ENCODE results near the gene UNC5CL.
"Not testable (repeated sequence)": the region's sequence is repeated elsewhere in the genome, so short reads cannot be mapped to it uniquely, and the experiment has no call there.

The UNC5CL gene

GRCh38 chr6:41040940-41041536, 2.0 kb upstream of the UNC5CL start:
- in situ Hi-C loops (cut with MboI; ENCODE audit: low sequenced_read_pairs) = no loop called here

DNA sequence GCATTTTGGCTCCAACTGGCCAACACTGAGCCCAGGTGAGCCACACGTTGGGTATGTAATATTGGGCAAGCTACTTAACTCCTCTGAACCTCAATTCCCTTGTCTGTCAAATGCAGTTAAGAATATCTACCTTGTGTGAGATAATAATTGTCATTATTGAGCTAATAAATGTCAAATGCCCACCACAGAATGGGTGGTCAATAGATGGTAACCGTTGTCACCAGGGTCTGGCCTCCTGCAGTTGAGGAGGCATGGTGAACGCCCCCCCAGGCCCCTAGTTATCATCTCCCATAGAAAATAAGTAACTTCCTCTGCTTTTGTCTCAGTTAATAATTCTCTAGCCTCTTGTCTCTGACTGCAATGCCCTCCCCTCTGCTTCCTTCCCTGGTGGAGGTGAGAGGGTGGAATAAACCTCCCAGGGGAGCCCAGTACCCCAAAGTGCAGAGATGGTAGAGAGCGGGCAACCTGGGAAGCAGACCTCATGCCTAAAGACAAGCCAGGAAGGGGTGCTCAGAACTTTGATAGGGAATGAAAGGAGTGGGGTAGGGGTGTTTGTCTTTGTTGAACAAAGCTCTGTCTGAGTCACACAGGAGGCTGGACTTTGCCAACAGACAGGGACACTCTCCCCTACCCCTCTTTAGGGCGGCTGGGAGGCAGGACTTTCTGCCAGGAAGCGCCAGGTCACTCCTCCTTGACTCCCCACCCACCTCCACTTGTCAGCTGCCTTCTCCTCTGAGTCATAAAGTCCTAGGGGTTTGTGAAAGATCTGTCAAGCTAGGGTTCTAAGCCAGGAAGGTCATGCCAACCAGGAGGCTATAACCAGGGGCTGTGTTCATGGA, 1.3 kb upstream of the UNC5CL start:
- in situ Hi-C loops (cut with MboI; ENCODE audit: low sequenced_read_pairs) = no loop called here

DNA sequence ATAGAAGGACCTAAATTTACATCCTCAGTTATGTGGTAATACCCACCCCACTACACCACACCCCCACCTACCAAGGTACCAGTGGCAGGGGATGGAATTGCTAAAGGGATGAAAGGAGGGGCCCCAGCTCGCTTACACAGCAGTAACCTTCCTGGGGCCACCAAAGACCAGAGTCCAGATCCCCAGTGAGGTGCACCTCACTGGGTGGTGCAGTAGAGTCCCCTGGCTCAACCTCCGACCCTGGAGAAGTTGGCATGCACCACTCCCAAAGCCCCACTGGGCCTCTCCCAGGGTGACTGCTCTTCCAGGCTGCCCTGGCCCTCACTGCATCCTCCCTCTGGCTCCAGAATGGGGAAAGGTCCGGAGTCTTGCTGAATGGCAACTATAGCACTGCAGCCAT, 816 bp downstream of the UNC5CL start:
- in situ Hi-C loops (cut with MboI; ENCODE audit: low sequenced_read_pairs) = no loop called here

GRCh38 chr6:41037107-41037900, 1.7 kb downstream of the UNC5CL start:
- in situ Hi-C loops (cut with MboI; ENCODE audit: low sequenced_read_pairs) = no loop called here

GRCh38 chr6:41036601-41037000, 2.4 kb downstream of the UNC5CL start:
- in situ Hi-C loops (cut with MboI; ENCODE audit: low sequenced_read_pairs) = no loop called here

- in situ Hi-C loops (cut with MboI; ENCODE audit: low sequenced_read_pairs) = no loop called here
Measured at GRCh38 chr6:41036186-41036585, 2.8 kb downstream of the UNC5CL start.

- in situ Hi-C loops (cut with MboI; ENCODE audit: low sequenced_read_pairs) = no loop called here
Measured at GRCh38 chr6:41033776-41034175, 5.2 kb downstream of the UNC5CL start.

DNA sequence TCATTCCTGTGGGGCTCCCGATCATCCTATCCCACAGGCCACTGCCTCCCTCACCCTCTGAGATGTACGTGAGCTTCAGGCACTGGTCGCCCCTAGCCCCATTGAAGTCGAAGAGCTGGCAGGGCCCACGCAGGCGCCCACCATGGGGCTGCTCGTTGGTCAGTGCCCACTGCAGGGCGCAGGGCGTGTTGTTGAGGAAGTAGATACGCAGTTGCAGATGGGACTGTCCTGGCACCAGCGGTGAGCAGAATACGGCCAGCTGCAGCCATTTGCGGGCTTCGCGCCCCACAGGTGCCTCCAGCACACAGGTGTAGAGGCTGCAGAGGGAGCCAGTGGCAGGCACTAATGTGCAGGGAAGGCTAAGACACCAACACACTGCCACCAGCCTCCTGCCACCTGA, 6.2 kb downstream of the UNC5CL start:
- in situ Hi-C loops (cut with MboI; ENCODE audit: low sequenced_read_pairs) = no loop called here

- in situ Hi-C loops (cut with MboI; ENCODE audit: low sequenced_read_pairs) = no loop called here
Measured at GRCh38 chr6:41028561-41029412, 10.2 kb downstream of the UNC5CL start.

DNA sequence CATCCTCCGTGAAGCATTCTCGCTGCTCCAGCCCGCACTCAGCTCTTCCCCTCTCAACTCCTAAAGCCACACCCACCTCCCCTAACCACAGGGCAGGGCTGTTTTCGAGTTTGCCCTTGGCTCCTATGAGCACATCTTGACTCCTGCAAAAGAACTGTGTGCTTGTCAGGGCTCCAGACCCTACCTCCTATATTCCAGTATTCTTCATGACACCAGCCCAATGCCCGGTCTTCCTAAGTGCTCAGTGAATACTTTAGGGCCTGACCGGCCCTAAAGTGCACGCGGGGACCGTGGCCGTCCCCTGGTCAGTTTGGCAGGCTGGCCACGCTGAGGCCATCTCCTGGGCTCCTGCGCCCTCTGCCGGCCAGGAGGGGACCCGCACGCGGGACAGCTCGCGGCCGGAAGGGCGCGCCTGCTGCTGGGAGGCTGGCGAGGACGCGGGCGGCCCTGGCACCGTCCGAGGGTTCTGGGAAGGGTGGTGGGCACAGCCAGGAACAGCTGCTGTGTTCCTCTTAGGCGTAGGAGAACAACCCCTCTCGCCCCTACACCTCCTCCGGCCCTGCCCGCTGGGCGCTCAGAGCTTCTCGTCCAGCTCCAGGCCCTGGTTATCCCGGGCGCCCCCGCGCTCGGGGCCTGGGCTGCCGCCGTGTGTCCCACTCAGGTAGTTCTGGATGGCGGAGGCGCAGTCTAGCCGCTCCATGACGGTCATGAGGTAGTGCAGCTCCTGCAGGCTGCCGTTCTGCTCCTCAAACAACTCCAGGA, 11.0 kb downstream of the UNC5CL start:
- in situ Hi-C loops (cut with MboI; ENCODE audit: low sequenced_read_pairs) = no loop called here

DNA sequence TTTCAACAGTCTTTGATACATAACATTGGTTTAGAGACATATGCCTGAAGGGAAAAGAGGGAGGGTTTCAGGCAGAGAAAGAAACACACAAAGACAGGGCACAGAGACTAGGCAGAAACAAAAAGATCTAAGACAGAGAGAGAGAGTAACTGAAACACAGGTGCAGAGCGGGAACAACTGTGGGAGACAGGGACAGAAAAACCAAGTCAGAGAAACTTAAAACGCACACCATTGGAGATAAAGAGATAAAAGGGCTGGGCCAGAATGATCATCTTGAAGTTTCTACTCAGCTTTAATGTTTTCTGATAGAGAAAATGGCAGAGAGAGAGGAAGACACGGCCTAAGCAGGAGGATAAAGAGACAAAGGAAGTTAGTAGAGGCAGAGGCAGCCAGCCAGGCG, 11.8 kb downstream of the UNC5CL start:
- in situ Hi-C loops (cut with MboI; ENCODE audit: low sequenced_read_pairs) = no loop called here

DNA sequence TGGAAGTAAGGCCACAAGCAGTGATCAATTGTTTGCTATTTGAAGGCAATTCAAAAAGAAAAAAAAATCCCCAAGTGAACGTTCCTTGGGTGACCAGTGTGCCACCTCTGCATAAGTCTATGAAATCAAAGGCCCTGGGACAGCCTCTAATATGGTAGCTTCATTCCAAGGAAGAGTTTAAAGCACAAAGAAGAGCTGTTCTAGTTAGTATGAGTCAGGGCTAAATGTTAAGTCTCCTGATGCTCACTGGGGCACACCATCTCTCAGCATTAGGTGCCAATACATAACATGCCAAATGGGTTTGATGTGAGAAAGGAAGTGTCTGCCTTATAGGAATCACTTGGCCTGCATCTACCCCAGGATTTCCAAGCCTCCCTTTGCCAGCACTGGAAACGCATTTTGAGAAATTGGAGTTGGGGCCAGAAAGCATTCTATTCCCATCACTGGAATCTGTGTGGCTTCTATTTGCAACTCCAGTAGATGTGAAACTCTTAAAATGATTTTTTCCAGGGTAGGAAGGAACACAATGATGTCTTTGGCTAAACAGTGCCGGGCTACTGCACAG, 13.0 kb downstream of the UNC5CL start:
- in situ Hi-C loops (cut with MboI; ENCODE audit: low sequenced_read_pairs) = no loop called here

- in situ Hi-C loops (cut with MboI; ENCODE audit: low sequenced_read_pairs) = no loop called here
Measured at GRCh38 chr6:41023114-41023513, 15.9 kb downstream of the UNC5CL start.

DNA sequence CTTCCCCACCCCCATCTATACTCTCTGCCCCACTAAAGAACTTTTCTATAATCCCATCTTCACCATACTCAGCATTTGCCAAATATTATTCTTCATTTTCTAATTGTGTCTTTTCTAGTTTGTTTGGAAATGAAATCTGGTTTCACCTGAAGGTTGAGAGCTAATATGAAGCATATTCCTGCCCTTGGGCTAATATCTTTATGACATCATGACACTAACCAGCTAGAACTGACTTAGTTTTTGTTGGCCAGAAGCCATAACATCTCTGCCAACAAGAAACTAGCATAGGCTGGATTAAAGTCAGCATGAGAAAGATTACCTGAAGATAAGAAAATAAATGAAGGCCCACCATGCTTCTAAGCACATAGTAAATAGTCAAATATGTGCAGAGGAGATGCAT, 16.7 kb downstream of the UNC5CL start:
- in situ Hi-C loops (cut with MboI; ENCODE audit: low sequenced_read_pairs) = no loop called here

- in situ Hi-C loops (cut with MboI; ENCODE audit: low sequenced_read_pairs) = no loop called here
Measured at GRCh38 chr6:41021832-41022231, 17.2 kb downstream of the UNC5CL start.

DNA sequence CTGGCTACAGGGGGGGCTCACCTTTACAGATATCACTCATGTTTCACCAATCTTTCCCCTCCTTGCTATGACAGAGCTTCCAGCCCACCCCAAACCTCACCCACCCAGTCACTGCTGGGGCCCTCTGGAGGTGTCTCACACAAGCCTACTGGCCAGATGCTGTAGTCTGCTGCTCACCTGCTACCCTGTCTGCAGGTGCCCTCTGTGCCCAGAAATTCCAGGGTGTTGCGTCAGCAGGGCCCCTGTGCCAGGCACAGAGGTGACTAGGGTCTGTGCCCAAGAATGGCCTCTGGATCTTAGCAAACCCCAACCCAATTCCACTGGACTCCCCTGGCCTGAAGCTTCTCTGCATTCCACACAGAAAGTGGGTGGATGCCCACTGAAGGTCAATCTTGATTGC, 21.4 kb downstream of the UNC5CL start:
- in situ Hi-C loops (cut with MboI; ENCODE audit: low sequenced_read_pairs) = no loop called here

GRCh38 chr6:41015860-41016259, 23.2 kb downstream of the UNC5CL start:
- in situ Hi-C loops (cut with MboI; ENCODE audit: low sequenced_read_pairs) = not testable (repeated sequence)

GRCh38 chr6:41014780-41015179, 24.2 kb downstream of the UNC5CL start:
- in situ Hi-C loops (cut with MboI; ENCODE audit: low sequenced_read_pairs) = no loop called here

DNA sequence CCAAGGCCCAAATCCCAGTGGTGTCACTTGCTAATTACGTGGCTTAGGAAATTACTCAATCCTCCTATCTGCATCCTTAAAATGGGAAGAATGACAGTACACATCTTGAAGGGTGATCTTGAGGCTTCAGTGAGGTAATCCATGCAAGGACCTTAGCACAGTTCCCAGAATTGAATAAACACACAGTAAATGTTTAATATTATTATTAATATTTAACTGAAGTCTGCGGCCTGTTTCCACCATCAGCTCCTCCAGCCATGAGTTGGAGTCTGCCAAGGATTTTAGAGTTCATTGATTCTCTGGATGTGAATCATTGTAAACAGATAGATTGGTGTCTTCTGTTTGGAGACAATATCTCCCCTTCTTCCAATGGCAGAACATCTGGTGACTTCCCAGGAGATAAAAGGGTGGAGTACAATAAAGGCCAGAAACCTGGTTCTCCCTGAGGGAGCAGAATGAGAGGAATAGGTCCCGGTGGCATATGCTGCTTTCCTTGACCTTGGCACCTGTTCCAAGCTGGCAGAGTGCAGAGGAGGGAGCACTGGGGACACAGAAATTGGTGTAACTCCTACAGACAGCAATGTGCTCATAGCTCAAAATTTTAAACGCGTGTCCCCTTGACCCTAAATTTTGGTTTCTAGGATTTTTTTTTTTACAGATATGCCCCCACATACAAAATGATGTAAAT, 25.4 kb downstream of the UNC5CL start:
- in situ Hi-C loops (cut with MboI; ENCODE audit: low sequenced_read_pairs) = no loop called here

All from hTERT RPE-1 (cell line).